ENCODE results near the gene LTF. TPM values are rescaled to one million over a fixed set of nuclear protein-coding genes. Genes with fewer than 3 reads are reported as not detected.
A peak's percentile ranks its signal among the peaks of the same experiment; 100 is the strongest.

Gene LTF
- total and polyA plus RNA-seq, 9 of the 15 experiments (the other 6 are each of a cell fraction or from before 2014, with no cell fraction given): 0.07 TPM; not detected in 8

- TF ChIP-seq KDM4B (IDR thresholded peaks at IDR 0.05; ENCODE audit: borderline replicate concordance in 2 of 2, low read depth in 1 of 2): no peak
- TF ChIP-seq DEAF1 (CRISPR knock-in tag; IDR thresholded peaks at IDR 0.05): no peak
- no peak for TF ChIP-seq ZNF263 (CRISPR knock-in tag; IDR thresholded peaks at IDR 0.05; ENCODE audit: borderline replicate concordance)
- TF ChIP-seq GTF3C2 (IDR thresholded peaks at IDR 0.05; ENCODE audit: borderline replicate concordance, extremely low read depth, insufficient read length): no peak
- TF ChIP-seq AFF1 (IDR thresholded peaks at IDR 0.05; ENCODE audit: low read depth in 1 of 2, partially characterized antibody in 2 of 2): no peak
- no peak for TF ChIP-seq YBX1 (IDR thresholded peaks at IDR 0.05)
- TF ChIP-seq NCOA6 (IDR thresholded peaks at IDR 0.05): no peak
- peak; percentile 61; the same call in 1 of the 2 replicates for TF ChIP-seq ATF3 (IDR thresholded peaks at IDR 0.05)
- TF ChIP-seq ATF3 (CRISPR knock-in tag; conservative IDR thresholded peaks at IDR 0.05): no peak
- TF ChIP-seq TCF15 (CRISPR knock-in tag; IDR thresholded peaks at IDR 0.05): no peak
- TF ChIP-seq ZNF146 (CRISPR knock-in tag; IDR thresholded peaks at IDR 0.05; ENCODE audit: unreplicated experiment): peak; percentile 60
- TF ChIP-seq E2F6 (IDR thresholded peaks at IDR 0.05; ENCODE audit: borderline replicate concordance in 1 of 2, extremely low read depth in 1 of 2, insufficient read depth in 1 of 2, insufficient read length in 1 of 2, low read depth in 1 of 2, low read length in 1 of 2, poor library complexity in 1 of 2, severe bottlenecking in 1 of 2): no peak
Measured at GRCh38 chr3:46490338-46491084, 25.8 kb upstream of the LTF start (continued).

Data from K562 (cell line).